H9 (cell line): Measurements from ENCODE around the gene DGKE. TPM values are rescaled to one million over a fixed set of nuclear protein-coding genes. Genes with fewer than 3 reads are reported as not detected.
A peak's percentile ranks its signal among the peaks of the same experiment; 100 is the strongest.

Experiments
- DNase-seq: peaks from one replicate; pipeline ENCODE4 v3.0.0-alpha.2; 2017
- H2AFZ ChIP-seq: one replicate; pipeline ENCODE4 v1.6.1; 2013; ENCODE audit warnings: mild to moderate bottlenecking, low read length, control low read depth, moderate library complexity
- H2AK5ac ChIP-seq: 2 replicates; pipeline ENCODE4 v1.6.1; 2013; ENCODE audit warnings: low read length, control low read depth, mixed read lengths; ENCODE audit not compliant: insufficient read length
- H2BK120ac ChIP-seq: one replicate; pipeline ENCODE4 v1.6.1; 2013; ENCODE audit warnings: low read depth, mild to moderate bottlenecking, low read length, control low read depth, inconsistent platforms; ENCODE audit not compliant: poor library complexity, severe bottlenecking
- H2BK12ac ChIP-seq: 2 replicates; pipeline ENCODE4 v1.6.1; 2013; ENCODE audit warnings: low read length, control low read depth, mixed read lengths, low read depth; ENCODE audit not compliant: insufficient read length
- H2BK15ac ChIP-seq: 2 replicates; pipeline ENCODE4 v1.6.1; 2013; ENCODE audit warnings: low read depth, low read length, control low read depth
- H2BK20ac ChIP-seq: one replicate; pipeline ENCODE4 v1.6.1; 2013; ENCODE audit warnings: low read depth, mild to moderate bottlenecking, low read length, control low read depth, inconsistent platforms; ENCODE audit not compliant: poor library complexity, severe bottlenecking
- H2BK5ac ChIP-seq: 2 replicates; pipeline ENCODE4 v1.6.1; 2013; ENCODE audit warnings: low read length, control low read depth, mixed read lengths; ENCODE audit not compliant: insufficient read length
- H3K14ac ChIP-seq: 2 replicates; pipeline ENCODE4 v1.6.1; 2013; ENCODE audit warnings: low read length, control low read depth; ENCODE audit not compliant: insufficient read depth
- H3K18ac ChIP-seq: 2 replicates; pipeline ENCODE4 v1.6.1; 2013; ENCODE audit warnings: low read depth, mild to moderate bottlenecking, mixed read lengths, low read length, control low read depth; ENCODE audit not compliant: insufficient read length
- H3K23ac ChIP-seq: 2 replicates; pipeline ENCODE4 v1.6.1; 2013; ENCODE audit warnings: low read length, control low read depth, mixed read lengths, low read depth; ENCODE audit not compliant: insufficient read length
- H3K23me2 ChIP-seq: 2 replicates; pipeline ENCODE4 v1.6.1; 2013; ENCODE audit warnings: low read depth, mild to moderate bottlenecking, mixed read lengths, low read length, control low read depth; ENCODE audit not compliant: insufficient read length, poor library complexity, severe bottlenecking
- H3K27ac ChIP-seq: 2 replicates; pipeline ENCODE4 v1.5.1; 2013; ENCODE audit warnings: low read length, control low read depth, mixed read lengths, low read depth; ENCODE audit not compliant: insufficient read length
- H3K27me3 ChIP-seq: 2 replicates; pipeline ENCODE4 v1.6.1; 2013; ENCODE audit warnings: low read length, control low read depth, inconsistent platforms; ENCODE audit not compliant: insufficient read depth
- H3K4ac ChIP-seq: 2 replicates; pipeline ENCODE4 v1.6.1; 2013; ENCODE audit warnings: low read depth, mild to moderate bottlenecking, control low read depth, inconsistent platforms, low read length, moderate library complexity
- H3K4me1 ChIP-seq: 2 replicates; pipeline ENCODE4 v1.6.1; 2013; ENCODE audit warnings: low read length, control low read depth, inconsistent platforms; ENCODE audit not compliant: insufficient read depth
- H3K4me2 ChIP-seq: 2 replicates; pipeline ENCODE4 v1.6.1; 2013; ENCODE audit warnings: low read length, control low read depth, mixed read lengths; ENCODE audit not compliant: insufficient read length, insufficient read depth
- H3K56ac ChIP-seq: 2 replicates; pipeline ENCODE4 v1.6.1; 2013; ENCODE audit warnings: low read depth, mild to moderate bottlenecking, mixed read lengths, low read length, control low read depth; ENCODE audit not compliant: insufficient read length
- H3K79me1 ChIP-seq: 2 replicates; pipeline ENCODE4 v1.6.1; 2013; ENCODE audit warnings: low read depth, mild to moderate bottlenecking, moderate library complexity, low read length, control low read depth, inconsistent platforms; ENCODE audit not compliant: insufficient read depth, poor library complexity, severe bottlenecking
- H3K79me2 ChIP-seq: 2 replicates; pipeline ENCODE4 v1.6.1; 2013; ENCODE audit warnings: low read length, control low read depth, inconsistent platforms; ENCODE audit not compliant: insufficient read depth
- H3K9ac ChIP-seq: 2 replicates; pipeline ENCODE4 v1.6.1; 2013; ENCODE audit warnings: low read length, control low read depth, mixed read lengths; ENCODE audit not compliant: insufficient read length; ENCODE audit errors: extremely low read depth
- H3K9me3 ChIP-seq: one replicate; pipeline ENCODE4 v1.6.1; 2013; ENCODE audit warnings: low read depth, low read length, inconsistent platforms; ENCODE audit not compliant: control insufficient read depth
- H3T11ph ChIP-seq: one replicate; pipeline ENCODE4 v1.6.1; 2013; ENCODE audit warnings: mild to moderate bottlenecking, low read length, control low read depth, inconsistent platforms
- H4K20me1 ChIP-seq: one replicate; pipeline ENCODE4 v1.6.1; 2013; ENCODE audit not compliant: control insufficient read depth, insufficient read length, insufficient read depth
- H4K5ac ChIP-seq: 2 replicates; pipeline ENCODE4 v1.6.1; 2013; ENCODE audit warnings: low read depth, mild to moderate bottlenecking, mixed read lengths, low read length, control low read depth; ENCODE audit not compliant: insufficient read length
- H4K8ac ChIP-seq: replicated peaks from 2 replicates; pipeline ENCODE4 v1.6.1; 2013; ENCODE audit warnings: low read length, control low read depth, mixed read lengths, low read depth; ENCODE audit not compliant: insufficient read length
- H4K91ac ChIP-seq: 2 replicates; pipeline ENCODE4 v1.6.1; 2013; ENCODE audit warnings: low read depth, mild to moderate bottlenecking, moderate library complexity, mixed read lengths, low read length, control low read depth; ENCODE audit not compliant: insufficient read length
- H3K27ac Mint-ChIP-seq, 3 experiments: 2 replicates in 2 of 3; 3 replicates in 1 of 3; pipeline ENCODE4 v1.8.0; 2020 to 2021; ENCODE audit warnings: mixed read lengths in 3 of 3, mild to moderate bottlenecking in 1 of 3, moderate library complexity in 1 of 3
- H3K27me3 Mint-ChIP-seq: 2 replicates; pipeline ENCODE4 v1.8.0; 2021; ENCODE audit warnings: low read depth, mild to moderate bottlenecking, moderate library complexity, mixed read lengths
- H3K36me3 Mint-ChIP-seq, 3 experiments: 2 replicates in 2 of 3; 3 replicates in 1 of 3; pipeline ENCODE4 v1.8.0; 2020 to 2021; ENCODE audit warnings: low read depth in 3 of 3, mixed read lengths in 3 of 3; ENCODE audit not compliant: insufficient read depth in 1 of 3
- H3K4me1 Mint-ChIP-seq, 2 experiments: 2 replicates each; pipeline ENCODE4 v1.8.0; 2020; ENCODE audit warnings: mixed read lengths in 2 of 2
- H3K4me3 Mint-ChIP-seq, 2 experiments: 2 replicates in 1 of 2; 3 replicates in 1 of 2; pipeline ENCODE4 v1.8.0; 2020 to 2021; ENCODE audit warnings: mild to moderate bottlenecking in 2 of 2, mixed read lengths in 2 of 2, moderate library complexity in 1 of 2
- H3K9me3 Mint-ChIP-seq, 2 experiments: 2 replicates in 1 of 2; 3 replicates in 1 of 2; pipeline ENCODE4 v1.8.0; 2020; ENCODE audit warnings: mild to moderate bottlenecking in 2 of 2, mixed read lengths in 2 of 2, moderate library complexity in 1 of 2
- WGBS: extraction: QIAGEN DNeasy Blood & Tissue Kit; methylation state at CpG from one replicate; pipeline ENCODE4 v1.1.7; 2013; ENCODE audit warnings: missing lambda C conversion rate, low lambda C conversion rate, mixed read lengths; ENCODE audit not compliant: insufficient read length; ENCODE audit errors: extremely low coverage; 5-methylcytosine and 5-hydroxymethylcytosine counted together
- total RNA-seq: library from RNA; stranded (reverse); gene quantifications from 2 replicates; pipeline ENCODE4 v1.2.1, GENCODE V29; 2021
- TF ChIP-seq, protein P1 (sequence below): fragments of 200-600 bp; sonication (generic); conservative IDR thresholded peaks from 3 replicates; pipeline ENCODE4 v1.8.0; 2021; ENCODE audit warnings: antibody characterized with exemption, mild to moderate bottlenecking

Gene DGKE
- total RNA-seq, 1 experiment from 2014 or later, result 4.9 TPM

DNA sequence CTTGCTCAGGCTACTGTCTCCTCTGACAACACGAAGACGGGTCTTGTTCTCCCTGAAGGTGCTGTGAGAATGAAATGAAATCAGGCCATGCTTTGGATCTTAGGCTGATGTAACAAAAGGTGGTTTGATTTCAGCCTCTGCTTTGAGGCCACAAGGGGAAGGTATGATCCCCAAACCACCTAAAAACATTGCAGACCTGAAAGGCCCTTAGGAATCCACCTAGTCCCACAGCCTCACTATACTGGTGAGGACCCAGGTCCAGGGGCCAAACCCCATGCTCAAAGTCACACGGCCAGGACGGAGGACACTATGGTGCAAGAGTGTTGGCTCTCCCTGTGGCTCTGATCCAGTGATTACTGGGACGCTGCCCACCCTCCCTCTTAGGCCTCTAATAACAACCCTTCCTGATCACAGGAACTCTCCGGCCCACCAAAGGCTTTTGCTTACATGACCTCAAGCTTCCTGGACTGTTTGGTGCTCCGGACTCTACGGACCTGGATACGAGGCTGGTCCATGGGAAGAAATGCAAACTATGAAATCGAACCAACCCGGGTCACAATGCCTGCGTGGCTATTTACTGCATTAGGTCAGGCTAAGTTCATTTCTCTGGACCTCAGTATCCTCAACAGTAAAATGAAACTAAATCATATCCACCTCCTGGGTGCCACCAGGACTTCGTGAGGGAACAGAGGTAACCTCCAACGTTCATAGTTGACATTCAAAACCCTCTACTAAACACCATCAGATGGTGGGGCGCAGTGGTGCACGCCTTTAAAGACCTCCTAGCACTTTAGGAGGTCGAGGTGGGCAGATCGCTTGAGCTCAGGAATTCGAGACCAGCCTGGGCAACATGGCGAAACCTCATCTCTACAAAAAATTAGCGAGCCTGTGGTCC, 78.4 kb downstream of the DGKE start:
- Histone ChIP-seq H3K9me3 (no peaks in the 10 kb centered on the region), H4K20me1 (no peaks in the 10 kb centered on the region), H3K27me3 (peaks cover 2% of the 10 kb centered on the region; the same call in 1 of the 2 replicates), H4K91ac (no peak overlapping the region), H3K27ac (no peak overlapping the region), H3K4me1 (no peaks in the 10 kb centered on the region; the same call in 1 of the 2 replicates), H4K5ac (no peak overlapping the region), H3K56ac (no peak overlapping the region), H3K23me2 (peaks cover 21% of the 10 kb centered on the region), H2AK5ac (no peak overlapping the region), H2AFZ (no peak overlapping the region), H3T11ph (no peak overlapping the region), H3K79me1 (no peaks in the 10 kb centered on the region), H3K9ac (no peak overlapping the region), H4K8ac (no peak overlapping the region), H2BK20ac (no peak overlapping the region), H3K79me2 (no peaks in the 10 kb centered on the region; the same call in 1 of the 2 replicates), H2BK5ac (no peak overlapping the region), H3K18ac (no peak overlapping the region), H3K23ac (no peak overlapping the region), H3K4me2 (peak overlapping the region; percentile 60), H2BK15ac (no peak overlapping the region), H2BK12ac (no peak overlapping the region), H3K4ac (no peak overlapping the region), H2BK120ac (no peak overlapping the region), H3K14ac (no peak overlapping the region)
- Mint-ChIP-seq H3K4me1 (peaks cover 14 to 18% of the 10 kb centered on the region in 2 experiments), H3K36me3 (peaks cover 3 to 21% (median 9%) of the 10 kb centered on the region in 3 experiments), H3K27me3 (peaks cover 34% of the 10 kb centered on the region), H3K9me3 (peaks cover 0 to 3% of the 10 kb centered on the region in 2 experiments; a peak in 1 of 5 replicates), H3K4me3 (peak overlapping the region; percentile 79 to 96), H3K27ac (no peak overlapping the region; a peak in 1 of 7 replicates)
- TF ChIP-seq, protein P1, sequence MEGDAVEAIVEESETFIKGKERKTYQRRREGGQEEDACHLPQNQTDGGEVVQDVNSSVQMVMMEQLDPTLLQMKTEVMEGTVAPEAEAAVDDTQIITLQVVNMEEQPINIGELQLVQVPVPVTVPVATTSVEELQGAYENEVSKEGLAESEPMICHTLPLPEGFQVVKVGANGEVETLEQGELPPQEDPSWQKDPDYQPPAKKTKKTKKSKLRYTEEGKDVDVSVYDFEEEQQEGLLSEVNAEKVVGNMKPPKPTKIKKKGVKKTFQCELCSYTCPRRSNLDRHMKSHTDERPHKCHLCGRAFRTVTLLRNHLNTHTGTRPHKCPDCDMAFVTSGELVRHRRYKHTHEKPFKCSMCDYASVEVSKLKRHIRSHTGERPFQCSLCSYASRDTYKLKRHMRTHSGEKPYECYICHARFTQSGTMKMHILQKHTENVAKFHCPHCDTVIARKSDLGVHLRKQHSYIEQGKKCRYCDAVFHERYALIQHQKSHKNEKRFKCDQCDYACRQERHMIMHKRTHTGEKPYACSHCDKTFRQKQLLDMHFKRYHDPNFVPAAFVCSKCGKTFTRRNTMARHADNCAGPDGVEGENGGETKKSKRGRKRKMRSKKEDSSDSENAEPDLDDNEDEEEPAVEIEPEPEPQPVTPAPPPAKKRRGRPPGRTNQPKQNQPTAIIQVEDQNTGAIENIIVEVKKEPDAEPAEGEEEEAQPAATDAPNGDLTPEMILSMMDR, result no peak
- no peak for DNase-seq
- WGBS, result no CpG with 5 or more reads among the region's 21 CpGs
